Peyer's patch (tissue), 4 donors: ENCODE data around the gene PGS1.

Experiments used
- CTCF ChIP-seq, 6 experiments: fragments of 450-650 bp in 4 of 6; fragments of 200-600 bp in 2 of 6; sonication (generic) in 1 of 6; IDR thresholded peaks; one replicate each; pipeline ENCODE4 v1.5.1; 2017 to 2019; ENCODE audit warnings: antibody characterized with exemption in 6 of 6, mild to moderate bottlenecking in 3 of 6, moderate library complexity in 1 of 6
- POLR2A ChIP-seq, 2 donors: fragments of 450-650 bp; IDR thresholded peaks; one replicate each; pipeline ENCODE4 v1.5.1; 2017; ENCODE audit warnings: antibody characterized with exemption in 2 of 2, mild to moderate bottlenecking in 2 of 2, moderate library complexity in 2 of 2

GRCh38 chr17:78346605-78347250, 31.7 kb upstream of the PGS1 start:
- no peak for TF ChIP-seq POLR2A (IDR thresholded peaks at IDR 0.05)
- TF ChIP-seq CTCF (IDR thresholded peaks at IDR 0.05), result no peak
